HG02610 (cell line): Measurements from ENCODE around the gene VPS72.
A peak's percentile ranks its signal among the peaks of the same experiment; 100 is the strongest.
"Not testable (repeated sequence)": the region's sequence is repeated elsewhere in the genome, so short reads cannot be mapped to it uniquely, and the experiment has no call there.

Experiments used
- ATAC-seq: cut with Tn5 transposase; IDR thresholded peaks from one replicate; pipeline ENCODE4 v1.9.1; 2021; ENCODE audit warnings: mild to moderate bottlenecking, moderate library complexity; ENCODE audit not compliant: unreplicated experiment

VPS72 gene, protein sequence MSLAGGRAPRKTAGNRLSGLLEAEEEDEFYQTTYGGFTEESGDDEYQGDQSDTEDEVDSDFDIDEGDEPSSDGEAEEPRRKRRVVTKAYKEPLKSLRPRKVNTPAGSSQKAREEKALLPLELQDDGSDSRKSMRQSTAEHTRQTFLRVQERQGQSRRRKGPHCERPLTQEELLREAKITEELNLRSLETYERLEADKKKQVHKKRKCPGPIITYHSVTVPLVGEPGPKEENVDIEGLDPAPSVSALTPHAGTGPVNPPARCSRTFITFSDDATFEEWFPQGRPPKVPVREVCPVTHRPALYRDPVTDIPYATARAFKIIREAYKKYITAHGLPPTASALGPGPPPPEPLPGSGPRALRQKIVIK

DNA sequence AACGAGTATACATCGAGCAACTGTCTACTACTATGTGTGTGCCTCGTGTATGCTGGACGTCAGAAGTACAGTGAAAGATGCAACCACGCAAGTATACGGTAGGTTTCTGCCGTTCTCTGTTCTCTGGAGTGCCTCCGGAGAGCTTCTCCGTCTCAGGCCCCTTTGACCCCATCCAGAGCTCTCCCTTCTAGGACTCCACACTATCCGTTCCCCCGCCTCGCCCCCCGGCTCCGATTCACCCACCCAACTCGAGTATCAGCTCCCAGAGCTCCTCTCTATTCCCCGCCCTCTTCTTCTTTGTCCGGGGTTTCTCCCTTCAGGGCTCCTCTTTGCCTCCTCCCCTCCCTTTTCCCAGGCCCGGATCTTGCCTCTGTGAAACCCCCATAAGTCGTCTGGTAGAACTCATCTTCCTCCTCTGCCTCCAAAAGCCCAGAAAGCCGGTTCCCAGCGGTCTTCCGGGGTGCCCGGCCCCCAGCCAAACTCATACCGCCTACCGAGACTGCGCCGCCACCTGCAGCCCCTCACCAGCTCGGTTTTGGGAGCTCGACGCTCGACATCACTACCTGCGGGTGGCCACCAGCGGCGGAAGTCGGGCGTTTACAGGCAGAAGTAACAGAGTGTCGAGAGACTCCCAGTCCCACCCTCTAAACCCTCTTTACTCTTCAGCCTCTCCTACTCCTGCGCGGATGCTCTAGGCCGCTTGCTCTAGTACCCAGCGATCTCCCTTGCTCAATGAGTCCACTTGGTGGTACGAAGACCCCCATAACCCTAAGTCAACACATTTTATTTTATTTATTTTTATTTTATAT lies at the start of gene VPS72:
Gene VPS72, minus strand, starts transcription at position 561 of the 809 bp plus-strand sequence. Its CDS starts 76 bp downstream, at position 485.
- ATAC-seq: peak; percentile 91

DNA sequence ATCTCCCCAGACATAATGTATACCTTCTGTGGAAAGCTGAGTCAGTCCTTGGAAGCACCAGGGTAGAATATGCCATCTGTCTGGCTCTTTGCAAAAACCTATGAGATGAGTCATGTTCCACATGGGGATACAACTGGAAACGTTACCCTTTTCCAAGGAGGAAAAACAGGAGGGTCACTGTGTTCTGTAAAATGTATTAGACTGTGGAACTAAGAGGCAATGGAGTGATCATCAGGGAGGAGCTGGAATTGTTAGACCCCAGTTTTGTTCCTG lies 48.4 kb upstream of the VPS72 start:
- ATAC-seq: no peak

DNA sequence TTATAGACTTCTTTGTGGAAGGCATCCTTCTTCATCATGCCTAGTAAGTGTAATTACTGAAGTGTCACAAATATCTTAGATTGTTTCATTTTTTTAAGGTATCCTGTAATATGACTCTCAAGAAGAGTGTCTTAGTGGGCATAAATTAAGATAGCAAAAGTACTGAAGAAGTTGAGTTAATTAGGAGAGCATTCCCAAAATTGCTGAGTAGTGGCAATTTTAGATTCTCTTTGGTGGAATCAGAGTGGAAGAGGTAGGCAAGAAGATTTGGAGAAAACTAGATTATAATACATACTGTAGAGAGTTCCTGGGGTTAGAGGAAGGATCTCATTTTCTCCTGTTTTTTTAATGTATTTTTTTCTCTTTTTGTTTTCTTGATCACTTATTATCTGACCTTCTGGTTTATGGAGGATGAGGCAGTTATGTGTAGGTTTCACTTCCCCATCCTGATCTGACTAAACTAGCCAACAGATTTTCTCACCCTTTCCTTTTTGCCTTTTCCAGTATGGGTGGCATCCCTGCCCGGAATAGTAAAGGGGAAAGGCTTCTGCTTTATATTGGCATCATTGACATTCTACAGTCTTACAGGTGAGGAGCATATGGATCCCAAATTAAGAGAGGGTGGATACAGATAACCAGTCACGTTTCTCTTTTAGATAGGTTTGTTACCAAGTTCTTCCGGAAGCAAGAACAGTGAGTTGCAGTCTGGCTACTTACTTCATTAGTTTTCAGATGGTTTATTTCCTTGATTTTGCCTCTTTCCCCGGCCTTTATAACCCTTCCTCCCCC lies 47.9 kb upstream of the VPS72 start:
- ATAC-seq: no peak

DNA sequence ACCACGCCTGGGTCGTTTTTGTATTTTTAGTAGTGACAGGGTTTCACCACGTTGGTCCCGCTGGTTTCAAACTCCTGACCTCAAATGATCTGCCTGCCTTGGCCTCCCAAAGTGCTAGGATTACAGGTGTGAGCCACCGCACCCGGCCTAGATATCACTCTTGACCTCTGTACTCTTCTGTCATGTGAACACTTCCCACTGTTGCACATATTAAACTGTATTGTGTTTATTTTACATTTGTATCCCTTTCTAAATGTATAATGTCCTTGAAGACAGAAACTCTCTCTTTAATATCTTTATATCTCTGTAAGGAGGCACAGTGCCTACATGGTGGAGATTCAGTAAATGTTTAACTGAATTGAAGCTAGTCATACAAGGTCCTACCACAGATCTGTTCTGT lies 45.2 kb upstream of the VPS72 start:
- ATAC-seq: no peak

DNA sequence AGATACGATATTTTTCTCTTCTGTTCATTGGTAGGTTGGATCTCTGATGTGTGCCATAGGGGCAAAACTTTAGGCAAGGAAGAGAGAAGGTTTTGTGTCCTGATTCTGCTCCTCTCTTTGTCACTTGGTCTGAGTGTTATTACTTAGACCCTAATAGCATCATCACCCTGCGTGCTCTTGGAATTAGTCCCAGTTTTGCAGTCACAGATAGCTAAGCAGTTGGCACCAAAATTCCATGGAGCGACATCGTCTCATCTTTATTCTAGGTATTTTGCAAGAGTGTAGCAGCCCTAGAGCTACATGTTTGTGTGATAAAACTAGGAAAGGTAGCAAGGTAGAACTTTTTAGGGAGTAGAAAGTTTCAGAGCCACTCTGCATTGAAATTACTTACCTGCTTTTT lies 32.1 kb upstream of the VPS72 start:
- ATAC-seq: no peak

DNA sequence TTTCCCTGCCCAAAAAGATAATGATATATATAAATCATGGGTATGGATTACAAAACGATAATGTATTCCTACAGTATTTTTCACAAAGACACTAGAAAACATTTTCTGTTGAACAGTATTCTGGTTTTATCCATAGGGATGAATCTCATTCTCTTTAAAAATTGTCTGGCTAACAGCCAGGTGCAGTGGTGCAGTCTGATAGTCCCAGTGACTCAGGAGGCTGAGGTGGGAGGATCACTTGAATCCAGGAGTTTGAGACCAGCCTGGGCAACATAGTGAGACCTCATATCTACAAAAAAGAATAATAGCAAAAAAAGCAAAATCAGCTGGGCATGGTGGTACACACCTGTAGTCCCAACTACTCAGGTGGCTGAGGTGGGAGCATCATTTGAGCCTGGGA lies 31.6 kb upstream of the VPS72 start:
- no peak for ATAC-seq

DNA sequence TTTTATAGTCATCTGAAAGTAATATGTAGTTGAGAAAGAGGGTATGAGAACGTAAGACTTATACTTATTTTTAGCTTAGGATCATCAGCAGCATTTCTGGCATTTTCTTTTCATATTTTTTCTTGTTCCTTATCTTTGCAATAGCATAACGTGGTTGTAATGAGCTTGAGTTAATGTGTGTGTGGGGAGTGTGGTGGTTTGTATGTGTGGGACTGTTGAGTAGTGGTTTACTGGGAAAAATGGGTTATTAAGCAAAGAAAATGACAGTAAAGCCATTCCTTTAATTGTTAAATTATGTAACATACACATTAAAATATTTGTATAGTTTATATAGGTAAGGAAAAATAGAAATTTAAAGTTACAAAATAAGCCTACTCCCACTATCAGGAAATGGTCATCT lies 23.6 kb upstream of the VPS72 start:
- ATAC-seq: no peak

DNA sequence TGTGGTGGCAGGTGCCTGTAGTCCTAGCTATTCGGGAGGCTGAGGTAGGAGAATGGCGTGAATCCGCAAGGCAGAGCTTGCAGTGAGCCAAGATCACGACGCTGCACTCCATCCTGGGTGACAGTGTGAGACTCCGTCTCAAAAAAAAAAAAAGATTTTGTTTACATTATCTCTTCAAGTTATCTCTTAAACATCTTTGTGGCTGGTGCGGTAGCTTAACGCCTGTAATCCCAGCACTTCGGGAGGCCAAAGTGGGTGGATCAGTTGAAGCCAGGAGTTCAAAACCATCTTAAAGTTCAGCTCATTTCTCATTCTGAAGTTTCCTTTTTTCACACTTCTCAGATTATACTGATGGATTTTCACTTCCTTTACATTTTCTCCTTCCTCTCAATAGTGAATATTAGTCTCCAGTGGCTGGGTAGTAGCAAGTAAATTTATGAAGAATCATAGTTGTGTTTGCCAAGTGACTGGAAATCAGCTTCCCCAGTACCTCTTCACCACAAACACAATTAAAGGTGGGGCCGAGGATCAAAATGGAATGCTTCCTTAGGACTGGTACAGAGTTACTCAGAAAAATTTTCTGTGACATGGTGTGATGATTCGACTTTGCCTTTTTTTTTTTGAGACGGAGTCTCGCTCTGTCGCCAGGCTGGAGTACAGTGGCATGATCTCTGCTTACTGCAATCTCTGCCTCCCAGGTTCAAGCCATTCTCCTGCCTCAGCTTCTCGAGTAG lies 22.1 kb upstream of the VPS72 start:
- no peak for ATAC-seq

DNA sequence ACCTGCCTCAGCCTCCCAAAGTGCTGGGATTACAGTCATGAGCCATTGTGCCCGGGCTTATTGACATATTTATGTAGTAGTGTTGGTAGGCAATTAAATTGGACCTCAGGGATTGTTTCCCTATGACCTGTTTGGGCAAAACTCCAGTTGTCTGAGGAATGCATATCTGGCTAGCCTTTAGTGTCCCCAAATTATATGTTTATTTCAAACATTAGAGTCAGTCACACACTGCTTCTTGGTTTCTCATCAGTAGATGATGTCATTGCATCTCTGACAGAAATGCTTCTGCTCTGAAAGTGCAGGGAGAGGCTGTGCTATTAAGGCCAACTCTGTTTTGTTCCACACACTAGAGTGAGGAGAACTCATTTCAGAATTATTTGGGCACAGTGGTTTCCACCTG lies 20.8 kb upstream of the VPS72 start:
- no peak for ATAC-seq

DNA sequence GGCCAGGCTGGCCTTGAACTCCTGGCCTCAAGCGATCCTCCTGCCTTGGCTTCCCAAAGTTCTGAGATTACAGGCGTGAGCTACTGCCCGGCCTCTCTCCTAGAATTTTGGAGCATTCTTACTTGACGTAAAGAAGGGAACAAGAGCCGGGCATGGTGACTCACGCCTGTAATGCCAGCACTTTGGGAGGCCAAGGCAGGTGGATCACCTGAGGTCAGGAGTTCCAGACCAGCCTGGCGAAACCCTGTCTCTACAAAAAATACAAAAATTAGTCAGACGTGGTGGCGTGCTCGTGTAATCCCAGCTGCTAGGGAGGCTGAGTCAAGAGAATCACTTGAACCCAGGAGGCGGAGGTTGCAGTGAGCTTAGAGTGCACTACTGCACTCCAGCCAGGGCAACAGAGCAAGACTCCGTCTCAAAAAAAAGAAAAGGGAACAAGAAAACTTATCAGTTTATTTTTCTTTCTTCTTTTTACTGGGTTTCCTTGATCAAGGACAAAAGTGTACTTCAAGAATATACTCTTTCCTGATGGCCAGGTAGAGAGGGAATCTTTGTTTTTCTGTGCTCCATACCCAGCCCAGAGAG lies 15.5 kb upstream of the VPS72 start:
- ATAC-seq: not testable (repeated sequence)

DNA sequence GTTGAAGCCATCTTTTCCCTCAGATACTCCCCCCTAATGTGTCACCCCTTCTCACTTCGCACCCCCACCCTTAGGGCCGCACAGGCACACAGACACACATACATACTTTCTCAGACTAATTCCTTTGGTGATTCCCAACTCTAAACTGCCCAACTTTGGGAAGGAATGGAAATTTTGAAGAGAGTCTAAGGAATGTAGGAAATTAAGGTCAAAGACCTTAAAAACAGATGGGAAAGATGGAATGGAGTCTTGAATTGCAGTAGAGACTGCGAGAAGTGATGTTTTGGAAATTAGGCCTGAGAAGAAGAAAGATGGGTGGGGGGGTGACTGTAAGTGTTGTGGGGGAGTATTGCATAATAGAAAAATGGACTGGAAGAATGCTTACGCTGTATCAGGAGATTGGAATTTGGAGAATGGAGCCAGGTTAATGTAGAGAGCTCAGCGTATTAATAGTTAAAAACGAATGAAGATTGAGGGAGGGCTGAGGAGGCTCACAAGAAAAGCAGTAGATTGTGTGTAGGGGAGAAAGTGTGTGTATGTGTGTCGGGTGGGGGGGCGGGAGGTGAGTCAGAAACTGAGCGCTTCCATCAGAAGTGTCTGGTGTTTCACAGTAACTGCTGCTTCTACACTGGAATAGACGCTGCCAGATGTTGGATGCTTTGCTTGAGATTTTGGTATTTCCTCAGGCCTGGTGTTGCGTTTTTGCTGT lies 10.0 kb upstream of the VPS72 start:
- no peak for ATAC-seq

DNA sequence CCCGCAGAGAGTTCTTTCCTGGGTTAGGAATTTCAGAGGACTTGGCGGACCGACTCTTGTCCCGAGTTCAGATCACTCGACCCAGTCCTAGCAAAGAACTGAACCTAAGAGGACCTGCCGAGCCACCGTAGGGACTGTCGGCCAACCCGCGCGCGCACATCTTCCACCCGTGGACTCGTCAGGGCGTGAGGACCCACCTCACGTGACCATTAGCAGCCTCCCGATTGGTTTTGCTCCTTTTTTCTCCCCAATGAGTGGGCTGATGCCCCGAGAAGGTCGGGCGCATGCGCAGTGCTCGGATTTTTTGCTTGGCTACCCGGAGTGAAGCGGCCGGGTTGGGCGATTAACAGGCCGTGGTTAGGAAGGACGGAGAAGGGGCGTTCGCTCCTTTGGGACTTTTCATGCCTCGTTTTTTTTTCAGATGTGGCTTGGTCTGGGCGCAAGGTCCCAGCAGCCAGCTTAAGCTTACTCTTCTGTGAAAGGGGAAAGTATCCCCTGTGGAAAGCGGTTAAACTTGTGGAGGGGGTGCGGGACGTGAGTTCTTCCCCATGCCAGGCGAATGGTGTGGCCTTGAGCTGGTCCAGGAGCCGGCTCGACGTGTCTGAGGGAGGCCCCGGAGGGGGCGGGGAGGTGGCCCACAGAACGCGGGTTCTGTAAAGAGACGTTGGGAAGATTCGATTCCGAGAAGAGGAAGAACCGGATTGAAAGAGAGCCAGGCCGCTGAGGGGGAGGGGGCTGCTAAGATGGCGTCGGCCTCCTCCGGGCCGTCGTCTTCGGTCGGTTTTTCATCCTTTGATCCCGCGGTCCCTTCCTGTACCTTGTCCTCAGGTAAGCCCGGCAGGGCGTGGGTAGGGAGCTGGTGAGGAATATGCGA lies 8.5 kb upstream of the VPS72 start, which contains the start of gene PIP5K1A:
Gene PIP5K1A, plus strand, starts transcription at position 299 of the 874 bp plus-strand sequence. Its CDS starts 445 bp downstream, at position 744.
- ATAC-seq: peak; percentile 86

DNA sequence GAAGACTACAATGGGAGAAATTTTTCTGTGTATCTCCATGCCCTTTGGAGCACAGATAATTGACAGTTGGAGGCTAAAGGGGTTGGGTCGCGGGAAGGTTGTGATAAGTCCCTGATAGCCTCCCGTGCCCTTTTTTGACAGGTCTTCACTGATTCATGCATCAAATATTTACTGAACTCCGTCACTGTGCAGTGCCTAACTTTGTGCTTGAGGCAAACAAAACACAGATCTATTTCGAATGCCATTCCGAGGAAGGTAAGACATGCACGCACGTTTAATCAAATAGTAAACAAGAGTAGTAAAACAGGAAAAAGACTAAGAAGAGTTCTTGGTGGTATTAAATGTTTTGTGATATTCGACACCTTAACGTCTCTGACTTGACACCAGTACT lies 7.9 kb upstream of the VPS72 start:
- no peak for ATAC-seq

DNA sequence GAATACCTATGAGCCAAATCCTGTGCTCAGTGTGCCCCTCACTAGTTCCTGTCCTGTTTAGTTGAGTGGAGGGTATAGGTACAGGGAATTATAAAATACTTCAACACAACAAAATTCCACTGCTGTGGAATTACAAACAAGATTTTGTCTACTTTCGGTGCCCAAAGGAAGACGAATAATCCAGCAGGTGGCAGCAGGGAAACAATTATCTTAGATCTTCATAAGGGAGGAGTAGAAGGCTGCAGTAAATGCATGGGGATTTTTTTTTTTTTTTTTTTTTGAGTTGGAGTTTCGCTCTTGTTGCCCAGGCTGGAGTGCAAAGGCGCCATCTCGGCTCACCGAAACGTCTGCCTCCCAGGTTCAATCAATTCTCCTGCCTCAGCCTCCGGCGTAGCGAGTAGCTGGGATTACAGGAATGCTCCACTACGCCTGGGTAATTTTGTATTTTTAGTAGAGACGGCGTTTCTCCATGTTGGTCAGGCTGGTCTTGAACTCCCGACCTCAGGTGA lies 6.3 kb upstream of the VPS72 start:
- ATAC-seq: no peak

DNA sequence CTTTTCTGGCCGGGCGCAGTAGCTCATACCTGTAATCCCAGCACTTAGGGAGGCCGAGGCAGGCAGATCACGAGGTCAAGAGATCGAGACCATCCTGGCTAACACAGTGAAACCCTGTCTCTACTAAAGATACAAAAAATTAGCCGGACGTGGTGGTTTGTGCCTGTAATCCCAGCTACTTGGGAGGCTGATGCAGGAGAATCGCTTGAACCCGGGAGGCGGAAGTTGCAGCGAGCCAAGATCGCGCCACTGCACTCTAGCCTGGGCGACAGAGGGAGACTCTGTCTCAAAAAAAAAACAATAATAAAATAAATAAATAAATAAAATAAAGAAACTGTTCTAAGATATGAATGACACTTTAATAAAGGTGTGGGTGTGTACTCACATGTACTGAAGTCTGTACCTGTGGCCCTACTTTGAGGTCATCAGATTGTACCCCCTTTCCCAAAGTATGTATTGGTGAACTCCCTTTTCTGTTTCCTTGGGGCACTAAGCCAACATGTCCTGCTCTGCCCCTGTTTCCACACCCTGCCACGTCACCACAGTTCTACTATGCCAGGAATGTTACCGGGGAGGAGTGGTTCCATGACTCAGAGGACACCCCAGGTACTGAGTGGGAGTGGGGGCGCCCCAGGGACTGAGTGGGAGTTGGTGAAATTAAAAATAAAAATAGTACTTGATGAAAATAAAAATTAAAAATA lies 5.0 kb upstream of the VPS72 start:
- ATAC-seq: not testable (repeated sequence)

DNA sequence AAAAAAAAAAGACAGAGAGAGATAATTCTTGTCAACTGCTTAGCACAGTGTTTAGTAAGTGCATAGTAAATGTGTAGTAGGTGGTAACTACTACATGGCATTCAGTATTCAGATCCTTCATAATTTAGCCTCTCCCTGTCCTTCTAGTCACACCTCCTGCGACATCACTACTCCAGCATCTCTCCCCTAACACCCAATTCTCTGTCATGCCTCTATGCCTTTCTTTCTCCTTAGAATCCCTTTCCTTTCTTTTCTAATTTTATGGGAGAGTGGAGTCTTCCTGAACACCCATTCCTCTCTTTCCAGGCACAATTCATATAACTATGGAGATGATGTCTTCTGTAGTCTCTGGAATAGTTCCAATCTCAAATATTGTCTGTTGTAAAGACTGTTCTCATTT lies 3.9 kb upstream of the VPS72 start:
- ATAC-seq: no peak

DNA sequence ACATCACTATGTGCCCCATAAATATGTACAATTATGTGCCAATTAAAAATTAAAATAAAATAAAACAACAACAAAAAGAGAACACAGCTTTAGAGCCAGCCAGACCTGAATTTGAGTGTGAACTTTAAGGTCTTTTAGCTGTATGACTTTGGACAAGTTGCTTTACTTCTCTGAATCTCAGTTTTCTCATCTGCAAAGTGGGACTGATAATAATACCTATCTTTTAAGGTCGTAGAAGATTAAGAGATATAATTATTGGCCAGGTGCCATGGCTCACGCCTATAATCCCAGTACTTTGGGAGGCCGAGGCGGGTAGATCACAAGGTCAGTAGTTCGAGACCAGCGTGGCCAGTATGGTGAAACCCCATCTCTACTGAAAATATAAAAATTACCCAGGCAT lies 3.3 kb upstream of the VPS72 start:
- no peak for ATAC-seq

DNA sequence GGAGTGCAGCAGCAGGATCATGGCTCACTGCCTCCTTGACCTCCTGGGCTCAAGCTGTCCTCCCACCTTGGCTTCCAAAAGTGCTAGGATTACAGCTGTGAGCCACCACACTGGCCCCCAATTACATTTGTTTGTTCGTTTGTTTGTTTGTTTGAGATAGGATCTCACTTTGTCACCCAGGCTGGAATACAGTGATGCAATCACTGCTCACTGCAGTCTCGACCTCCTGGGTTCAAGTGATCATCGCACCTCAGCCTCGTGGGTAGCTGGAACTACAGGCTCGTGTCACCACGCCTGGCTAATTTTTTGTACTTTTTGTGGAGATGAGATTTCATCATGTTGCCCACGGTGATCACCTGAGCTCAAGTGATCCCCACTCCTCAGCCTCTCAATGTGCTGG lies 2.0 kb upstream of the VPS72 start:
- no peak for ATAC-seq
